Measurements from ENCODE around the gene GNA15.
"Not testable (repeated sequence)": the region's sequence is repeated elsewhere in the genome, so short reads cannot be mapped to it uniquely, and the experiment has no call there.

GNA15 gene

DNA sequence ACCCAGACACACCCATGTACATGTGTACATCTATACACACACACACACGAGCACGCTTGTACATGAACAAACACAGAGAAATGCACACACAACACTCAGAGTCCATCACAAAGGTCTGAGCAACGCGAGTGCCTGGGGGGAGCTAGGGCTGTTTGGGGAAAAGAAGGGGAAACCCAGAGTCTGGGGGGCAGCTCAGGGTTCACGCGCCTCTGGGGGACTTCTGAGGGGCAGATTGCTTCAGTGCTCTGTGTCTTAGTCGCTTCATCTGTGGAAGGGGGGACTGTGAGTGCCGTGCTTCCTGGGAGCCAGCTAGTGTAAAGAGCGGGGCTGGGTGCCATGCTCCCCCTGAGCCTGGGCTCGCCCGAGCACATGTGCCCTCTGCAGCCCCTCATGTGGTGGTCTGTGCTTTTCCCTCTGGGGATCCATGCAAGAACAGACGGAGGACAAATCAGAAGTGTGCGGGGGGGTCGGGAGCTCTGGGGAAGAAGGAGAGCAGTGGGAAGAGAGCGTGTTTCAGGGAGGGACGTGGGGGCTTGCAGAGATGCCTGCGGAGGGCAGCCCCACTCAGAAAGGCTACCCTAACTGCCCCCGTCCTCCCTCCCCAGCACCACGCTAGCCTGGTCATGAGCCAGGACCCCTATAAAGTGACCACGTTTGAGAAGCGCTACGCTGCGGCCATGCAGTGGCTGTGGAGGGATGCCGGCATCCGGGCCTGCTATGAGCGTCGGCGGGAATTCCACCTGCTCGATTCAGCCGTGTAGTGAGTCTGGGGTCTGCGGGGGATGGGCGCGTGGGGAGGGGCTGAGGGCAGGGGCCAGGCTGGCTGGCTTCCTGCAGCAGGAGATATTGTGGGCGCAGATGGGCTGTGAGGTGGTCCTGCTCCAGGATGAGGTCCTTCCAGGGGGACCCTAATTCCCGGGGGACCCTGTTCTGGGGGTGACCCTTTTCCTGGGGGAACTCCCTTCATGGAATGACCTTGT is 14.0 kb downstream of the GNA15 start:
- DNase-seq (ENCODE audit: low spot score) = no peak

GRCh38 chr19:3150739-3151329 is 15.0 kb downstream of the GNA15 start:
- no peak for DNase-seq (ENCODE audit: low spot score)

- no peak for DNase-seq (ENCODE audit: low spot score)
These were observed 16.0 kb downstream of the GNA15 start for GRCh38 chr19:3151563-3152418.

- DNase-seq (ENCODE audit: low spot score) = no peak
These were observed 16.6 kb downstream of the GNA15 start for GRCh38 chr19:3152419-3152780.

DNA sequence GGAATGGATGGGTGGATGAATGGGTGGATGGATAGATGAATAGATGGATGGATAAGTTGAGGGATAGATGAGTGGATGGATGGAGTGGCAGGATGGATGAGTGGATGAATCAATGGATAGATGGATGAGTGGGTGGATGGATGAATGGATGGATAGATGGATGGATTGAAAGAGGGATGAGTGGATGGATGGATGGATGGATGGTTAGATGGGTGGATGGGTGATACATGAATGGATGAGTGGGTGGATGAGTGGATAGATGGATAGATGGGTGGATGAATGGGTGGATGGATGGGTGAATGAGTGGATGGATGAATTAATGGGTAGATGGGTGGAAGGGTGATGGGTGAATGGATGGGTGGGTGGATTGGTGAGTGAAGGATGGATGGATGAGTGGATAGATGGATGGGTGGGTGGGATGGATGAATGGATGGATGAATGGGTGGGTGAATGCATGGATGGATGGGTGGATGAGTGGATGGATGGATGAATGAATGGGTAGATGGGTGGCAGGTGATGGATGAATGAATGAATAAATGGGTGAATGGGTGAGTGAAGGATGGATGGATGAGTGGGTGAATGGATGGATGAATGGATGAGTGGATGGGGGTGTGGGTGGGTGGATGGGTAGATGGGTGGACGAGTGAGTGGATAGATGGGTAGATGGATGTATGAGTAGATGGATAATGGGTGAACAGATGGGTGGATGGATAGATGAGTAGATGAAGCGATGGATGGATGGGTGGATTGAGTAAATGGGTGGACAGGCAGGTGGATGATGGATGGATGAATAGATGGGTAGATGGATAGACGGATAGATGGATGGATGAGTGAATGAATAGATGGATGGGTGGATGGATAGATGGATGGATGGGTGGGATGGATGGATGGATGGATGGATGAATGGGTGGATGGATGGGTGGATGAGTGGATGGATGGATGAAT is 17.7 kb downstream of the GNA15 start:
- no peak for DNase-seq (ENCODE audit: low spot score)

- not testable (repeated sequence) for DNase-seq (ENCODE audit: low spot score)
These were observed 18.6 kb downstream of the GNA15 start for GRCh38 chr19:3154447-3154846.

GRCh38 chr19:3154957-3155736 is 19.3 kb downstream of the GNA15 start:
- DNase-seq (ENCODE audit: low spot score) = peak; percentile 30

- DNase-seq (ENCODE audit: low spot score) = no peak
These were observed 21.4 kb downstream of the GNA15 start for GRCh38 chr19:3157096-3157845.

DNA sequence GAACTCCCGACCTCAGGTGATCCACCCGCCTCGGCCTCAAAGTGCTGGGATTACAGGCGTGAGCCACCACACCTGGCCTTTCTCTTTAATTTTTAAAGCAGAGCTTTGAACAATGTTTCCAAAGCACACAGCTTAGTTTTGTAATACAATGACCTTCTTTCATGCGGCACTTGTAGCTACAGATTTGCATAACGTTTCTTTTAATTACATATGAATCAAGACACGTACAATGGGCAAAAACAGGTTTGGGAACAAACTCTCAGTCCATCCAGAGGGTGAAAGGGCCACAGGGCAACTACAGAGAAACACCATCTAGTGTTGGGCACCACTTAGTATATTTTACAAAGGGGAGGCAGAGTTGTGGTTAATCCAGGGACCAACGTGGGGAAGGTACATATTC is 23.7 kb downstream of the GNA15 start:
- DNase-seq (ENCODE audit: low spot score) = no peak

- no peak for DNase-seq (ENCODE audit: low spot score)
These were observed 24.4 kb downstream of the GNA15 start for GRCh38 chr19:3160219-3160618.

DNA sequence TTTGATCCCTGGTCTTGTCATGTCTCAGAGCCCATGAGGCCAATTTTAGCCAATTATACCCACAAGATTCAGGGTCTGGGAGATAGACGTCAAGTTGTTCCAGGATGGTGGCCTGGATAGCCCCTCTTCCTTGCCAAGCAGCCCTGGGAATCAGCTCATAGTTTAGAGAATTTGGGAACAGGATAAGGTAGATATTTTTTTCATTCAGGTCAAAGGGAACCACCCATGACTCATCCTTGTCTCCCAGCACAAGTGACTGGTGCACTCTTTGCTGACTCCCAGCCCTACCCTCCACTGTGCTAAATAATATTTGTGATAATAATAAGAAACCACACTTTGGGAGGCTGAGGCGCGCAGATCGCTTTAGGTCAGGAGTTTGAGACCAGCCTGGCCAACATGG is 25.6 kb downstream of the GNA15 start:
- DNase-seq (ENCODE audit: low spot score) = no peak

GRCh38 chr19:3162418-3163229 is 26.8 kb downstream of the GNA15 start:
- no peak for DNase-seq (ENCODE audit: low spot score)

- peak; percentile 67 for DNase-seq (ENCODE audit: low spot score)
These were observed 27.5 kb downstream of the GNA15 start for GRCh38 chr19:3163230-3163886.

GRCh38 chr19:3163943-3164342 is 28.1 kb downstream of the GNA15 start:
- no peak for DNase-seq (ENCODE audit: low spot score)

DNA sequence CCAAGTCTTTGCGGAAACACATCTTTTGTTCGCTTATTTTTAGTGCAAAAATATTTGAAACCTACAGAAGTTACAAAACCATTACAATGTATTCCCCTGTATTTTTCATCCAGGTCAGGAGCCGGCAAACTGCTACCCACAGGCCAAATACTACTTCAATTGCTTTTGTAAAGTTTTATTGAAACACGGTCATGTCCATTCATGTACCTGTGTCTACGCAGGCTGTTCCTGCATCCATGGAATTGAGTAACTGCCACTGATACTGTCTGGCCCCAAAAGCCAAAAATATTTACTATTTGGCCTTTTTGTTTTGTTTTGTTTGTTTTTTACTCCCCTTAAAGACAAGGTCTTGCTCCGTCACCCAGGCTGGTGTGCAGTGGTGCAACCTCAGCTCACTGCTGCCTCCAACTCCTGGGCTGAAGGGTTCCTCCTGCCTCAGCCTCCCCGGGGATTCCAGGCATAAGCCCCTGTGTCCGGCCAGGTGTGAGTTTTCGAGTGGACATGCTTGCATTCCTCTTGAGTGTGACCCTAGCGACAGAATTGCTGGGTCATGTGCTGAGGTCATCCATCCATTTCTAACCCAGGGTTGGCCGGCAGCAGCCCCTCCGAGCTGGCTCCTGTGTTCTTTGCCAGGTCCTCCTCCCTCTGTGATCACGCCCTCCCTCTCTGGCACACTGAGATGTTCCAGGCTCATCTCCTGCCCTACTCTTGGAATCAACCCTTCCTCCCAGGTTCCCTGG is 31.9 kb downstream of the GNA15 start:
- DNase-seq (ENCODE audit: low spot score) = no peak

GRCh38 chr19:3171894-3172672 is 36.2 kb downstream of the GNA15 start:
- peak; percentile 32 for DNase-seq (ENCODE audit: low spot score)

GRCh38 chr19:3172673-3173000 is 36.8 kb downstream of the GNA15 start:
- not testable (repeated sequence) for DNase-seq (ENCODE audit: low spot score)

All from LoVo (cell line).